H1 (cell line): ENCODE measurements around the gene CBFA2T2. TPM values are rescaled to one million over a fixed set of nuclear protein-coding genes. Genes with fewer than 3 reads are reported as not detected.
"Not testable (repeated sequence)": the region's sequence is repeated elsewhere in the genome, so short reads cannot be mapped to it uniquely, and the experiment has no call there.

Source experiments
- CTCF ChIA-PET: fragments of 300-600 bp; sonication (Branson Sonifier 250); formaldehyde crosslinking; loops from one replicate; lab custom pipeline; 2021; ENCODE audit not compliant: partially characterized antibody; lab: Charles Lee
- POLR2A ChIA-PET: fragments of 300-600 bp; sonication (Branson Sonifier 250); formaldehyde crosslinking; loops from one replicate; lab custom pipeline; 2021; ENCODE audit warnings: inconsistent platforms; ENCODE audit not compliant: partially characterized antibody; lab: Charles Lee
- DNase-seq, 2 experiments: peaks; one replicate each; pipeline versions ENCODE4 v3.0.0 to v3.0.0-alpha.2; 2010 to 2022; ENCODE audit warnings: low spot score in 2 of 2, low read depth in 1 of 2, mixed read lengths in 1 of 2
- FAIRE-seq: peaks from 2 replicates; lab custom pipeline; 2011; peaks lifted over from hg19 to GRCh38; lab: Jason Lieb, UNC
- H2AFZ ChIP-seq: 2 replicates; pipeline ENCODE4 v1.8.1; 2012; ENCODE audit warnings: low read length, inconsistent platforms
- H2AK5ac ChIP-seq: 2 replicates; pipeline ENCODE4 v1.6.1; 2013; ENCODE audit warnings: low read depth, low read length
- H2BK120ac ChIP-seq: replicated peaks from 2 replicates; pipeline ENCODE3; 2013; ENCODE audit warnings: low read depth, low read length, inconsistent platforms
- H2BK12ac ChIP-seq: 2 replicates; pipeline ENCODE4 v1.6.1; 2013; ENCODE audit warnings: low read depth, low read length
- H2BK15ac ChIP-seq: 2 replicates; pipeline ENCODE4 v1.6.1; 2013; ENCODE audit warnings: low read length
- H2BK20ac ChIP-seq: 2 replicates; pipeline ENCODE4 v1.6.1; 2013; ENCODE audit warnings: low read length
- H2BK5ac ChIP-seq: 2 replicates; pipeline ENCODE4 v1.6.1; 2013; ENCODE audit warnings: low read depth, low read length
- H3K14ac ChIP-seq: 2 replicates; pipeline ENCODE4 v1.6.1; 2013; ENCODE audit warnings: inconsistent platforms; ENCODE audit not compliant: insufficient read length
- H3K18ac ChIP-seq: 2 replicates; pipeline ENCODE4 v1.6.1; 2013; ENCODE audit warnings: low read length; ENCODE audit errors: extremely low read depth
- H3K23ac ChIP-seq: 2 replicates; pipeline ENCODE4 v1.6.1; 2013; ENCODE audit warnings: inconsistent platforms; ENCODE audit not compliant: insufficient read length
- H3K23me2 ChIP-seq: 2 replicates; pipeline ENCODE4 v1.6.1; 2013; ENCODE audit warnings: low read depth, low read length
- H3K27ac ChIP-seq: 2 replicates; pipeline ENCODE4 v1.6.1; 2011; ENCODE audit warnings: low read depth, low read length, inconsistent platforms
- H3K27me3 ChIP-seq, 4 experiments: replicated peaks in 1 of 4; 1 replicate in 1 of 4; 2 replicates in 3 of 4; pipeline versions ENCODE4 v1.6.1 to v1.8.1; 2011 to 2013; ENCODE audit warnings: low read length in 3 of 4, mild to moderate bottlenecking in 3 of 4, inconsistent platforms in 2 of 4, mixed read lengths in 2 of 4, moderate library complexity in 1 of 4; ENCODE audit not compliant: control insufficient read depth in 3 of 4, insufficient read depth in 3 of 4; ENCODE audit errors: extremely low read depth in 1 of 4
- H3K36me3 ChIP-seq, 4 experiments: 2 replicates each; pipeline versions ENCODE4 v1.6.1 to v1.8.1; 2011 to 2013; ENCODE audit warnings: mild to moderate bottlenecking in 4 of 4, low read length in 3 of 4, moderate library complexity in 2 of 4, control low read depth in 1 of 4, inconsistent platforms in 1 of 4; ENCODE audit not compliant: insufficient read depth in 4 of 4, control insufficient read depth in 2 of 4
- H3K4ac ChIP-seq: replicated peaks from 2 replicates; pipeline ENCODE3; 2013; ENCODE audit warnings: low read length, low read depth, mixed read lengths, inconsistent platforms; ENCODE audit not compliant: insufficient read length
- H3K4me1 ChIP-seq, 4 experiments: replicated peaks in 1 of 4; 1 replicate in 1 of 4; 2 replicates in 3 of 4; pipeline versions ENCODE4 v1.6.1 to v1.8.1; 2011 to 2013; ENCODE audit warnings: low read length in 3 of 4, inconsistent platforms in 2 of 4, mixed read lengths in 1 of 4; ENCODE audit not compliant: insufficient read depth in 4 of 4, control insufficient read depth in 3 of 4
- H3K4me2 ChIP-seq, 2 experiments: 2 replicates each; pipeline versions ENCODE4 v1.6.1 to v1.8.1; 2011 to 2013; ENCODE audit warnings: low read depth in 2 of 2, low read length in 2 of 2, control low read depth in 1 of 2, inconsistent platforms in 1 of 2, mild to moderate bottlenecking in 1 of 2; ENCODE audit not compliant: insufficient read depth in 1 of 2
- H3K4me3 ChIP-seq, 4 experiments: fragments of 200-600, 300-600 bp in 1 of 4; sonication (generic), shearing (Covaris generic), sonication (Bioruptor Twin) in 1 of 4; 2 replicates each; pipeline versions ENCODE4 v1.5.1 to v1.8.1; 2011 to 2016; ENCODE audit warnings: low read length in 4 of 4, low read depth in 3 of 4, control low read depth in 2 of 4, inconsistent platforms in 2 of 4, mild to moderate bottlenecking in 2 of 4, mixed read lengths in 1 of 4, moderate library complexity in 1 of 4; ENCODE audit not compliant: insufficient read depth in 2 of 4; ENCODE audit errors: extremely low read depth in 1 of 4
- H3K56ac ChIP-seq: replicated peaks from 2 replicates; pipeline ENCODE3; 2013; ENCODE audit warnings: low read depth, mild to moderate bottlenecking, mixed read lengths, low read length, inconsistent platforms; ENCODE audit not compliant: insufficient read length
- H3K79me1 ChIP-seq: 2 replicates; pipeline ENCODE4 v1.6.1; 2013; ENCODE audit warnings: low read depth, low read length, control low read depth
- H3K79me2 ChIP-seq, 2 experiments: 2 replicates each; pipeline versions ENCODE4 v1.6.1 to v1.8.1; 2012 to 2013; ENCODE audit warnings: low read length in 2 of 2, mild to moderate bottlenecking in 2 of 2, inconsistent platforms in 1 of 2; ENCODE audit not compliant: insufficient read depth in 2 of 2, control insufficient read depth in 1 of 2
- H3K9ac ChIP-seq, 4 experiments: replicated peaks in 1 of 4; 1 replicate in 1 of 4; 2 replicates in 3 of 4; pipeline versions ENCODE4 v1.6.1 to v1.8.1; 2011 to 2013; ENCODE audit warnings: low read depth in 3 of 4, low read length in 3 of 4, control low read depth in 2 of 4, mild to moderate bottlenecking in 2 of 4, moderate library complexity in 2 of 4, inconsistent platforms in 1 of 4; ENCODE audit errors: extremely low read depth in 1 of 4
- H3K9me3 ChIP-seq, 2 experiments: 2 replicates each; pipeline versions ENCODE4 v1.6.1 to v1.8.1; 2012 to 2013; ENCODE audit warnings: mild to moderate bottlenecking in 2 of 2, moderate library complexity in 2 of 2, control low read depth in 1 of 2, inconsistent platforms in 1 of 2, low read depth in 1 of 2, low read length in 1 of 2, mixed read lengths in 1 of 2; ENCODE audit not compliant: insufficient read depth in 2 of 2
- H4K20me1 ChIP-seq, 2 experiments: replicated peaks in 1 of 2; 2 replicates each; pipeline versions ENCODE3 to v1.8.1; 2011 to 2013; ENCODE audit warnings: inconsistent platforms in 2 of 2, low read length in 2 of 2, mild to moderate bottlenecking in 1 of 2; ENCODE audit not compliant: insufficient read depth in 2 of 2, control insufficient read depth in 1 of 2
- H4K5ac ChIP-seq: 2 replicates; pipeline ENCODE4 v1.6.1; 2013; ENCODE audit warnings: low read length, low read depth, mixed read lengths, inconsistent platforms; ENCODE audit not compliant: insufficient read length
- H4K8ac ChIP-seq: 2 replicates; pipeline ENCODE4 v1.8.0; 2013; ENCODE audit warnings: mild to moderate bottlenecking, moderate library complexity, low read length, inconsistent platforms; ENCODE audit not compliant: insufficient read depth; ENCODE audit errors: extremely low read depth
- H4K91ac ChIP-seq: replicated peaks from 2 replicates; pipeline ENCODE3; 2013; ENCODE audit warnings: low read length, mixed read lengths, inconsistent platforms; ENCODE audit not compliant: insufficient read length
- CHD2 ChIP-seq: IDR thresholded peaks from 2 replicates; pipeline ENCODE4 v1.6.1; 2012; ENCODE audit warnings: low read length, improper control_type of control experiment
- CREB1 ChIP-seq: IDR thresholded peaks from 2 replicates; pipeline ENCODE4 v1.6.1; 2012; ENCODE audit warnings: inconsistent platforms
- CTCF ChIP-seq, 3 experiments: IDR thresholded peaks; 1 replicate in 2 of 3; 2 replicates in 1 of 3; pipeline versions ENCODE4 v1.5.1 to v1.6.1; 2011; ENCODE audit warnings: low read length in 3 of 3, mild to moderate bottlenecking in 3 of 3, inconsistent platforms in 2 of 3, low read depth in 1 of 3, moderate library complexity in 1 of 3; ENCODE audit not compliant: insufficient read depth in 1 of 3; ENCODE audit errors: control extremely low read depth in 1 of 3
- MAX ChIP-seq: IDR thresholded peaks from 2 replicates; pipeline ENCODE4 v1.6.1; 2012; ENCODE audit warnings: inconsistent platforms
- RAD21 ChIP-seq, 2 experiments: IDR thresholded peaks in 1 of 2; conservative IDR thresholded peaks in 1 of 2; 2 replicates each; pipeline ENCODE4 v1.6.1; 2011; ENCODE audit warnings: low read depth in 2 of 2, low read length in 2 of 2, improper control_type of control experiment in 1 of 2, inconsistent platforms in 1 of 2, mild to moderate bottlenecking in 1 of 2, moderate library complexity in 1 of 2
- SIN3A ChIP-seq, 2 experiments: IDR thresholded peaks in 1 of 2; conservative IDR thresholded peaks in 1 of 2; 2 replicates each; pipeline ENCODE4 v1.6.1; 2011 to 2012; ENCODE audit warnings: low read length in 2 of 2, improper control_type of control experiment in 1 of 2, low read depth in 1 of 2, mild to moderate bottlenecking in 1 of 2
- TEAD4 ChIP-seq: IDR thresholded peaks from 2 replicates; pipeline ENCODE4 v1.6.1; 2012; ENCODE audit warnings: low read depth, low read length, inconsistent platforms, mixed read lengths
- YY1 ChIP-seq: IDR thresholded peaks from 2 replicates; pipeline ENCODE4 v1.6.1; 2011; ENCODE audit warnings: low read depth, mild to moderate bottlenecking, low read length
- WGBS, 2 experiments: shearing (Covaris generic) in 1 of 2; methylation state at CpG; one replicate each; pipeline versions ENCODE4 v1.1.6 to v1.1.7; 2013 to 2015; ENCODE audit warnings: low lambda C conversion rate in 2 of 2, mixed read lengths in 2 of 2, inconsistent platforms in 1 of 2, low coverage in 1 of 2, missing lambda C conversion rate in 1 of 2; ENCODE audit not compliant: insufficient replicate concordance in 2 of 2, insufficient coverage in 1 of 2, insufficient read length in 1 of 2; ENCODE audit errors: extremely low coverage in 1 of 2, missing lambda C conversion rate in 1 of 2; 5-methylcytosine and 5-hydroxymethylcytosine counted together
- polyA plus RNA-seq, 7 experiments: library from polyadenylated mRNA; depleted of rRNA in 3 of 7; stranded (reverse) in 5 of 7; unstranded in 2 of 7; fragments of >200 nt in 5 of 7; fragments of 200-250 nt in 2 of 7; gene quantifications; 1 replicate in 5 of 7; 2 replicates in 1 of 7; 4 replicates in 1 of 7; pipeline versions ENCODE4 v1.2.1 to v1.2.3, GENCODE V29; 2011 to 2013; ENCODE audit warnings: missing spikeins in 2 of 7, mixed read lengths in 2 of 7
- total RNA-seq: library from RNA; stranded (reverse); fragmentation: NEBNext Ultra II Directional; extraction: Animal tissue kit (Norgen Biotek cat#: 25700); gene quantifications from 2 replicates; pipeline ENCODE4 v1.2.1, GENCODE V29; 2021

Gene CBFA2T2
- total and polyA plus RNA-seq, 2 of the 8 experiments (the other 6 are each of a cell fraction or from before 2014, with no cell fraction given): 11.6 to 12.9 TPM

- CTCF ChIA-PET: interaction anchor here (0.6 to 1.7 kb wide), 33 partner anchors 9 to 834 kb away, joined by 3 to 11 read pairs (median 3); partner anchors contain the start of gene SNTA1
- H3K4ac ChIP-seq, H2BK12ac ChIP-seq, H2BK5ac ChIP-seq, H2AFZ ChIP-seq, H3K4me2 ChIP-seq, H3K4me1 ChIP-seq: not testable (repeated sequence)
- TF ChIP-seq SIN3A (conservative IDR thresholded peaks at IDR 0.05 in 1 of 2, IDR thresholded peaks at IDR 0.05 in 1 of 2; ENCODE audit: low read depth in 1 of 2, low read length in 2 of 2) (peak in 1 of 2 experiments; percentile 66; a peak in 2 of 4 replicates), CREB1 (peak; percentile 49), RAD21 (IDR thresholded peaks at IDR 0.05 in 1 of 2, conservative IDR thresholded peaks at IDR 0.05 in 1 of 2; ENCODE audit: low read depth in 2 of 2, low read length in 2 of 2) (peak; percentile 94 to 97), TEAD4 (peak; percentile 58; the same call in 1 of the 2 replicates), CTCF (IDR thresholded peaks at IDR 0.05; ENCODE audit: control extremely low read depth in 1 of 3, insufficient read depth in 1 of 3, low read depth in 1 of 3, low read length in 3 of 3) (peak; percentile 96 to 98 (median 98)), MAX (peak; percentile 74), YY1 (peak; percentile 68; the same call in 1 of the 2 replicates), CHD2 (0 out of 2 replicates have a peak, but pooled peaks have one; percentile 38)
- TF ChIP-seq, all 59 proteins: peak for 8; not testable (repeated sequence) for 51
- H2BK15ac ChIP-seq, H3K23me2 ChIP-seq, H3K27ac ChIP-seq, POLR2A ChIA-PET, H4K20me1 ChIP-seq, H4K91ac ChIP-seq, H3K14ac ChIP-seq, H4K8ac ChIP-seq, H3K9me3 ChIP-seq, H3K79me1 ChIP-seq, H2BK20ac ChIP-seq, H3K23ac ChIP-seq, H4K5ac ChIP-seq, H2AK5ac ChIP-seq, H3K9ac ChIP-seq, H2BK120ac ChIP-seq, H3K18ac ChIP-seq, H3K27me3 ChIP-seq, H3K56ac ChIP-seq, H3K79me2 ChIP-seq, FAIRE-seq, H3K4me3 ChIP-seq, H3K36me3 ChIP-seq: not testable (repeated sequence)
- 24% methylated on average over 5 of the region's 6 CpGs; no CpG with 5 or more reads in 1 of the 2 experiments for WGBS, 2 experiments
- DNase-seq: peak in 1 of 2 experiments; percentile 98
These were observed 32.8 kb upstream of the CBFA2T2 start for GRCh38 chr20:33456916-33457642.
